ENCODE results near the gene RAB44.

DNA sequence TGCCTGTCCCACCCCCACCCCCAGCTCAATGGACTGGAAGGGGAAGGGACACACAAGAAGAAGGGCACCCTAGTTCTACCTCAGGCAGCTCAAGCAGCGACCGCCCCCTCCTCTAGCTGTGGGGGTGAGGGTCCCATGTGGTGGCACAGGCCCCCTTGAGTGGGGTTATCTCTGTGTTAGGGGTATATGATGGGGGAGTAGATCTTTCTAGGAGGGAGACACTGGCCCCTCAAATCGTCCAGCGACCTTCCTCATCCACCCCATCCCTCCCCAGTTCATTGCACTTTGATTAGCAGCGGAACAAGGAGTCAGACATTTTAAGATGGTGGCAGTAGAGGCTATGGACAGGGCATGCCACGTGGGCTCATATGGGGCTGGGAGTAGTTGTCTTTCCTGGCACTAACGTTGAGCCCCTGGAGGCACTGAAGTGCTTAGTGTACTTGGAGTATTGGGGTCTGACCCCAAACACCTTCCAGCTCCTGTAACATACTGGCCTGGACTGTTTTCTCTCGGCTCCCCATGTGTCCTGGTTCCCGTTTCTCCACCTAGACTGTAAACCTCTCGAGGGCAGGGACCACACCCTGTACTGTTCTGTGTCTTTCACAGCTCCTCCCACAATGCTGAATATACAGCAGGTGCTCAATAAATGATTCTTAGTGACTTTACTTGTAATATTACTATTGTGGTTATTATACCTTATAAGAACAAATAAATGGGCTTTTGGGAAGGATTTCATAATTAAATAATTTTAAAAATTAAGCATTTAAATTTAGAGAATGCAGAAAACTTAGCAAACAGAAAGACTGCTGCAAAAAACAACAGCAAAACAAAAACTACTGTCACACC lies 10.7 kb upstream of the RAB44 start:
- TF ChIP-seq CTCF (IDR thresholded peaks at IDR 0.05; ENCODE audit: low read length) = no peak
- no peak for TF ChIP-seq EZH2 (IDR thresholded peaks at IDR 0.05; ENCODE audit: borderline replicate concordance, low read length)

Data from OCI-LY1 (cell line).